ENCODE data around the gene TFDP2.

DNA sequence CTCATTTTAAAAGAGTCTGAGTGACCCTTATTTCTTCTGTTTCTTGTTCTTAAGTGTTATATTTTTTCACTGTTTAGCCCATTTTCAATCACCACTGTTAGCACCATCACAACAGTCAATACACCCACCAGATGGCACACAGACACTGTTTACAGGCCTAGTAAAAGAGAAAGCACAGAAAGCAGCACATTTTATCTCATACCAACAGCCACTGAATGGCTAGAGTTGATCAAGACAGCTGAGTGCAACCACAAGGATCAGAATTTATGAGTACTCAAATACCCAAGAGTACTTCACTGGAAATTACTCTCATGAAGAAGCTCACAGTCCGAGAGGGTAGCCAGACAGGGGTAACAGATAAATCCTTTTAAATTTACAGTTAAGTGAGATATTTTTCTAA lies 127.0 kb downstream of the TFDP2 start:
- no peak for TF ChIP-seq EZH2 (IDR thresholded peaks at IDR 0.05; ENCODE audit: insufficient read depth, poor library complexity, severe bottlenecking)
- TF ChIP-seq EZH2phosphoT487 (IDR thresholded peaks at IDR 0.05; ENCODE audit: insufficient read depth, low read depth) = no peak

Measured in GM23248 (cell line).